ENCODE results near the gene CCSER2.

The CCSER2 gene

GRCh38 chr10:84540617-84541288 is 212.4 kb downstream of the CCSER2 start:
- ChIA-PET CTCF (interaction anchor here (0.5 to 2.5 kb wide), 13 partner anchors 9 to 276 kb away, joined by 3 to 14 read pairs (median 5); no protein-coding TSS in a partner anchor), POLR2A (no interaction called here)
- TF ChIP-seq SP1 (IDR thresholded peaks at IDR 0.05), result no peak
- TF ChIP-seq FOXM1 (IDR thresholded peaks at IDR 0.05; ENCODE audit: borderline replicate concordance), result no peak
- no peak for TF ChIP-seq NFRKB (IDR thresholded peaks at IDR 0.05)
- no peak for TF ChIP-seq PKNOX1 (IDR thresholded peaks at IDR 0.05)
- no peak for TF ChIP-seq SUZ12 (IDR thresholded peaks at IDR 0.05)
- TF ChIP-seq ARNT (IDR thresholded peaks at IDR 0.05), result no peak
- no peak for TF ChIP-seq ELF4 (IDR thresholded peaks at IDR 0.05)
- no peak for TF ChIP-seq FOXK2 (IDR thresholded peaks at IDR 0.05)
- TF ChIP-seq LEF1 (IDR thresholded peaks at IDR 0.05; ENCODE audit: borderline replicate concordance), result no peak
- no peak for TF ChIP-seq L3MBTL2 (conservative IDR thresholded peaks at IDR 0.05)
- no peak for TF ChIP-seq FOXA1 (IDR thresholded peaks at IDR 0.05)
- no peak for TF ChIP-seq TARDBP (IDR thresholded peaks at IDR 0.05)
- TF ChIP-seq HDGF (IDR thresholded peaks at IDR 0.05; ENCODE audit: borderline replicate concordance), result no peak
- TF ChIP-seq BHLHE40 (IDR thresholded peaks at IDR 0.05; ENCODE audit: borderline replicate concordance), result no peak
- TF ChIP-seq CTBP1 (IDR thresholded peaks at IDR 0.05; ENCODE audit: borderline replicate concordance), result no peak
- no peak for TF ChIP-seq ZNF384 (IDR thresholded peaks at IDR 0.05)
- DNase-seq (ENCODE audit: extremely low spot score), result peak; percentile 78

- TF ChIP-seq BHLHE40 (IDR thresholded peaks at IDR 0.05; ENCODE audit: borderline replicate concordance), result no peak
- TF ChIP-seq ELF4 (IDR thresholded peaks at IDR 0.05), result no peak
- TF ChIP-seq PKNOX1 (IDR thresholded peaks at IDR 0.05), result peak; percentile 65
- TF ChIP-seq HDGF (IDR thresholded peaks at IDR 0.05; ENCODE audit: borderline replicate concordance), result no peak
- TF ChIP-seq L3MBTL2 (conservative IDR thresholded peaks at IDR 0.05), result no peak
- no peak for TF ChIP-seq FOXK2 (IDR thresholded peaks at IDR 0.05)
- TF ChIP-seq TARDBP (IDR thresholded peaks at IDR 0.05), result no peak
- TF ChIP-seq SUZ12 (IDR thresholded peaks at IDR 0.05), result no peak
- CTCF ChIA-PET, result interaction anchor here (1.2 to 2.3 kb wide), 2 partner anchors 65 to 273 kb away, joined by 3 to 14 read pairs; no protein-coding TSS in a partner anchor
- peak; percentile 34 for DNase-seq (ENCODE audit: extremely low spot score)
- POLR2A ChIA-PET, result no interaction called here
These were observed 212.9 kb downstream of the CCSER2 start for GRCh38 chr10:84541289-84541637.

GRCh38 chr10:84542522-84543490 is 214.4 kb downstream of the CCSER2 start:
- CTCF ChIA-PET, result interaction anchor here (0.7 to 1.1 kb wide), 2 partner anchors 23 to 1835 kb away, joined by 3 to 4 read pairs; no protein-coding TSS in a partner anchor
- POLR2A ChIA-PET, result no interaction called here
- TF ChIP-seq L3MBTL2 (conservative IDR thresholded peaks at IDR 0.05), result no peak
- no peak for TF ChIP-seq TARDBP (IDR thresholded peaks at IDR 0.05)
- no peak for TF ChIP-seq NFRKB (IDR thresholded peaks at IDR 0.05)
- TF ChIP-seq ELF4 (IDR thresholded peaks at IDR 0.05), result no peak
- no peak for TF ChIP-seq FOXA1 (IDR thresholded peaks at IDR 0.05)
- no peak for TF ChIP-seq FOXK2 (IDR thresholded peaks at IDR 0.05)
- no peak for TF ChIP-seq FOXM1 (IDR thresholded peaks at IDR 0.05; ENCODE audit: borderline replicate concordance)
- no peak for TF ChIP-seq BHLHE40 (IDR thresholded peaks at IDR 0.05; ENCODE audit: borderline replicate concordance)
- TF ChIP-seq SUZ12 (IDR thresholded peaks at IDR 0.05), result no peak
- TF ChIP-seq PKNOX1 (IDR thresholded peaks at IDR 0.05), result no peak
- TF ChIP-seq LEF1 (IDR thresholded peaks at IDR 0.05; ENCODE audit: borderline replicate concordance), result no peak
- TF ChIP-seq ARNT (IDR thresholded peaks at IDR 0.05), result no peak
- TF ChIP-seq SP1 (IDR thresholded peaks at IDR 0.05), result no peak
- no peak for TF ChIP-seq ZNF384 (IDR thresholded peaks at IDR 0.05)
- no peak for TF ChIP-seq CTBP1 (IDR thresholded peaks at IDR 0.05; ENCODE audit: borderline replicate concordance)
- no peak for DNase-seq (ENCODE audit: extremely low spot score)

GRCh38 chr10:84543948-84544347 is 215.6 kb downstream of the CCSER2 start:
- DNase-seq (ENCODE audit: extremely low spot score), result no peak
- ChIA-PET POLR2A (no interaction called here), CTCF (interaction anchor here (0.6 to 0.7 kb wide), 2 partner anchors 598 to 1834 kb away, joined by 3 read pairs; no protein-coding TSS in a partner anchor)
- TF ChIP-seq HDGF (IDR thresholded peaks at IDR 0.05; ENCODE audit: borderline replicate concordance) (no peak), PKNOX1 (IDR thresholded peaks at IDR 0.05) (no peak), BHLHE40 (IDR thresholded peaks at IDR 0.05; ENCODE audit: borderline replicate concordance) (no peak), CTBP1 (IDR thresholded peaks at IDR 0.05; ENCODE audit: borderline replicate concordance) (no peak), ARNT (IDR thresholded peaks at IDR 0.05) (no peak), L3MBTL2 (conservative IDR thresholded peaks at IDR 0.05) (no peak), SP1 (IDR thresholded peaks at IDR 0.05) (no peak), FOXA1 (IDR thresholded peaks at IDR 0.05) (no peak), FOXK2 (IDR thresholded peaks at IDR 0.05) (no peak), SUZ12 (IDR thresholded peaks at IDR 0.05) (no peak), ZNF384 (IDR thresholded peaks at IDR 0.05) (no peak)

GRCh38 chr10:84545651-84546050 is 217.3 kb downstream of the CCSER2 start:
- no peak for DNase-seq (ENCODE audit: extremely low spot score)
- ChIA-PET POLR2A (no interaction called here), CTCF (no interaction called here)
- TF ChIP-seq ELF4 (IDR thresholded peaks at IDR 0.05), result no peak
- no peak for TF ChIP-seq TARDBP (IDR thresholded peaks at IDR 0.05)
- no peak for TF ChIP-seq ZNF384 (IDR thresholded peaks at IDR 0.05)
- no peak for TF ChIP-seq BHLHE40 (IDR thresholded peaks at IDR 0.05; ENCODE audit: borderline replicate concordance)
- no peak for TF ChIP-seq HDGF (IDR thresholded peaks at IDR 0.05; ENCODE audit: borderline replicate concordance)
- no peak for TF ChIP-seq FOXK2 (IDR thresholded peaks at IDR 0.05)
- TF ChIP-seq L3MBTL2 (conservative IDR thresholded peaks at IDR 0.05), result no peak
- TF ChIP-seq FOXM1 (IDR thresholded peaks at IDR 0.05; ENCODE audit: borderline replicate concordance), result no peak
